Posterior vena cava (tissue), 2 donors: Measurements from ENCODE around the gene THOC5. TPM values are rescaled to one million over a fixed set of nuclear protein-coding genes. Genes with fewer than 3 reads are reported as not detected.
A peak's percentile ranks its signal among the peaks of the same experiment; 100 is the strongest.

Source experiments
- DNase-seq: peaks from one replicate; pipeline ENCODE4 v3.0.0-alpha.2; 2020; ENCODE audit warnings: low spot score
- intact Hi-C, 2 donors: fragments of 100-400 bp; cut with DNase I; formaldehyde crosslinking; loops; one replicate each; pipeline versions ENCODE4 v1.14.1 to v1.14.2; 2022 to 2023
- total RNA-seq, 2 donors: library from RNA; stranded (reverse); fragmentation: NEBNext Ultra II Directional; extraction: Animal tissue kit (Norgen Biotek cat#: 25700); gene quantifications; one replicate each; pipeline ENCODE4 v1.2.1, GENCODE V29; 2021
- donor health status: DM: yes; HTN: yes; CAD: no.
- donor health status: DM: yes; HTN: yes; CAD: no.

THOC5 gene
- total RNA-seq, 2 donors from 2014 or later, result 33.9 to 35.7 TPM

DNA sequence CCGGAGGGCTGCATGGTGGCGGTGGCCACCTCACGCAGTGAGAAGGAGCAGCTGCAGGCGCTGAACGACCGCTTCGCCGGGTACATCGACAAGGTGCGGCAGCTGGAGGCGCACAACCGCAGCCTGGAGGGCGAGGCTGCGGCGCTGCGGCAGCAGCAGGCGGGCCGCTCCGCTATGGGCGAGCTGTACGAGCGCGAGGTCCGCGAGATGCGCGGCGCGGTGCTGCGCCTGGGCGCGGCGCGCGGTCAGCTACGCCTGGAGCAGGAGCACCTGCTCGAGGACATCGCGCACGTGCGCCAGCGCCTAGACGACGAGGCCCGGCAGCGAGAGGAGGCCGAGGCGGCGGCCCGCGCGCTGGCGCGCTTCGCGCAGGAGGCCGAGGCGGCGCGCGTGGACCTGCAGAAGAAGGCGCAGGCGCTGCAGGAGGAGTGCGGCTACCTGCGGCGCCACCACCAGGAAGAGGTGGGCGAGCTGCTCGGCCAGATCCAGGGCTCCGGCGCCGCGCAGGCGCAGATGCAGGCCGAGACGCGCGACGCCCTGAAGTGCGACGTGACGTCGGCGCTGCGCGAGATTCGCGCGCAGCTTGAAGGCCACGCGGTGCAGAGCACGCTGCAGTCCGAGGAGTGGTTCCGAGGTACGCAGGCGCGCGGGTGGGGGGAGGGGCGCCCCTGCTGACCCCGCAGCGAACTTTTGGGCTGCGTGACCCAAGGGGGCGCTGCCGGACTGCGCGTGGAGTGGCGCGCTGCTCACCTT is 72.9 kb downstream of the THOC5 start:
- DNase-seq, result no peak
- intact Hi-C loops, result no loop called here

DNA sequence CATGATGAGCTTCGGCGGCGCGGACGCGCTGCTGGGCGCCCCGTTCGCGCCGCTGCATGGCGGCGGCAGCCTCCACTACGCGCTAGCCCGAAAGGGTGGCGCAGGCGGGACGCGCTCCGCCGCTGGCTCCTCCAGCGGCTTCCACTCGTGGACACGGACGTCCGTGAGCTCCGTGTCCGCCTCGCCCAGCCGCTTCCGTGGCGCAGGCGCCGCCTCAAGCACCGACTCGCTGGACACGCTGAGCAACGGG is 73.4 kb downstream of the THOC5 start:
- DNase-seq, result no peak
- intact Hi-C loops, result no loop called here

DNA sequence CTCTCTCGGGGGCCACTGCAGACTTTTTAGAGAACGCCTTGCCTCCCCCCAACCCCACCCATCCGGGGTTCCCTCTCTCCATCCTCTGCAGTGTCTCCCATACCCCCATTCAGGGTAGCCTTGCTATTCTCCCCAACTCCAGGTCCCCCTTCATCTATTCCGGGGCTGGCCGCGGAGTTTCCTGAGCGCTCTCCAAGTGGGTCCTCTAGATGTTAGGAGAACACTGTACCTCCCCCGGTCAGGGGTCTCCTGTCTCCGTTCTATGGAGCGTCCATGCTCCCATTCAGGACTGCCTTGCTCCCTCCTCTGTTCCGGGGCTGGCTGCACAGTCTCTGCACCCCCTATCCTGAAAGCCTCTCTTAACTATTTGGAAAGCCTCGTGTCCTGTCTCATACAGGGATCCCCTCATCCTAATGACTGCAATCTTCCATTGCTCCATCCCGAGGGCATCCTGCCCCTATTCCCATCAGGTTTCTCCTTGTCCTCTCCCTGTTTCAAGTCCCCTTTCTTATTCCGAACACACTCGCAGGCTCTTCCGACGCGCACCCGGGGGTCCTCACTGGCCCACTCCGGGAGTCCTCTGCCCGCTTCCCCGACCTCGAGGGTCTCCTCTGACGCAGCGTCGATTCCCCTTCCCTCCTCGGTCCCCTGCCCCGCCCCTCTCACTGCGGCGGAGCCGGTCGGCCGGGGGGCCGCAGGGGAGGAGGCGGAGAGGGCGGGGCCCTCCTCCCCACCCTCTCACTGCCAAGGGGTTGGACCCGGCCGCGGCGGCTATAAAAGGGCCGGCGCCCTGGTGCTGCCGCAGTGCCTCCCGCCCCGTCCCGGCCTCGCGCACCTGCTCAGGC is 73.9 kb downstream of the THOC5 start, which contains the start of gene NEFH:
Gene NEFH, plus strand, starts transcription at position 802 of the 845 bp plus-strand sequence. CDS start 45 bp downstream, outside the sequence.
- no peak for DNase-seq
- intact Hi-C loops, result no loop called here

DNA sequence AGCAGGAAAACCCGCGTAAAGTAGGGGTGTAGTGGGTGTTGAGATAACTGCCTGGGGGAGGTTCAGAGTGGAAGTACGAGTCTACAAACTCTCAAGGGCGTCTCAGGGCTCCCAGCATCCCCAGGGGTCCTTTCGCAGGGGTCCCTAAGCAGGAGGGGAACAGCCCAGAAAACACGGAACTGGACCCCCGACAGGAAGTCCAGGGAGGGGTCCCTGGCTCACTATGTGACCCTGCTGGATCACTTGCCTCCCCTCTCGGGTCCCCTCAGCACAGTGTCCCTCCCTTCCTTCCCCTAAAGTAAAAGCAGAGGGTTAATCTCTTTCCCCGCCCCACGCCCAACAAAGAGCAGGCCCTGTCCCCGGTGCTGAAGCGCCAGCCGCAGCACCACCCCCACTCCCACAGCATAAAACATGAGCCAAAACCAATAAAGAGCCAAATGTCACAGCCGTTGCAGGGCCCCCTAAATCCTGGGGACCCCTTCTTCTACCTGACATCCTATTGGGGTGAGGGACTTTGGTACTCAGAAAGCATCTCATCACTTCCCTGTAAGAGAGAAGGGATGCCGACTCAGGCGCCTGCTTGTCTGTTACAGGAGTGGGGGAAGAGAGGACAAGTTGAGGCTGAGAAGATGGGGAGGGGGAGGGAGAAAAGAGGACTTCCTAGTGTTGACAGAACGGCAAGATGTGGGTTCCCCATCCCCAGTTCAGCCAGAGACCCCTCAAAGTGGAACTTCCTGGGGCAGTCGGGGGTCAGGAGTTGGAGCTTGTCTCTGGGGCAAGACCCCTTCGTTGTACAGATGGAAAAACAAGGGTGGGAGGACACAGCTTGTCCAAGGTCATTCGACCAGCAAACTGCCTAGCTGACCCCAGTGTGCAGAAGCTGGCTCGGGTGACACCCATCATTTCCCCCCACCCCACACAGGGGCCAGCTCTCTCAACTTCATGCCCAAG is 75.0 kb downstream of the THOC5 start:
- no peak for DNase-seq
- intact Hi-C loops, result no loop called here

DNA sequence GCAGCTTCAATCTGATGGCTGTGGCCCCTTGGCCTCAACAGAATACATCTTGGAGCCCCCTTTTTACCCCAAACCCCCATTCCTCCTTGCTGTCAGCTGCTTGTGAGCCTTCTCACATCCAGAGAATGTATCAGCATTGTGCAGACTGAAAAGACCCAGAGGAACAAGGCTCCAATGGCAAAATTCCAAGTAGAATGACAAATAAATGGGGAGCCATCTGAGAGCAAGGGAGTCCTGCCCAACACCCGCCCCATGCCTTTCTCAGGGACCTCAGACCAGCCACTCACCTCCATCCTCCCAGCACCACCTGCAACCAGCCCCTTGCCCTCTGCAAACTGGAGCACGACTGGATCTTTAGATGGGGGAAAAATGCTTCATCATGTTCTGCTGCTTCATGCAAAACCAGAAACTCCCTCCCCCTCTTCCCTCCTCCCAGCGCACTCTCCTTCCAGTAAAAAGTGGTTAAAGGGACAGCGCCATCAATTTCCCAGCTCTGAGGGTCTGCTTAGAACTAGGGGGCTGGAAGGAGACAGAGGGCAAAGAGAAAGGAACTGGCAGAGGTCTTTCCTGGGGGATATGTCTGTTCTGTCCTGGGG is 75.7 kb downstream of the THOC5 start:
- DNase-seq, result no peak
- intact Hi-C loops, result no loop called here

DNA sequence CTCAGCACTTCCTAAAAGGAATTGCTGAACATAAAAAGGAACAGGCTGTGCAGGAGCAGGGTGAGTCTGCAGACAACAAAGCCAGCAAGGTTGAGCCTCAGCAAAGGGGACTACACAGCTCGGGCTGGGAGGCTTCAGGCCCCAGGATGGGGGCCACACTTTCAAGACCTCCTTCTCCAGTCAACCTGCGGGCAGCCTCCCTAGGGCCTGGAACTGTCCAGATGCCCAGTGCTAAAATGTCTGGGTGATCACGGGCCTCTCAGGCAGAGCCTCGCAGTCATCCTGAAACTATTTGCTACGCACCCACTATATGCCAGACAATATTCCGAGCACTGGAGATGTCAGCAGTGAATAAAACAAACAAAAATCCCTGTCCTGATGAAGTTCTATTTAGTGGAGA is 77.4 kb downstream of the THOC5 start:
- intact Hi-C loops, result no loop called here
- DNase-seq, result no peak

DNA sequence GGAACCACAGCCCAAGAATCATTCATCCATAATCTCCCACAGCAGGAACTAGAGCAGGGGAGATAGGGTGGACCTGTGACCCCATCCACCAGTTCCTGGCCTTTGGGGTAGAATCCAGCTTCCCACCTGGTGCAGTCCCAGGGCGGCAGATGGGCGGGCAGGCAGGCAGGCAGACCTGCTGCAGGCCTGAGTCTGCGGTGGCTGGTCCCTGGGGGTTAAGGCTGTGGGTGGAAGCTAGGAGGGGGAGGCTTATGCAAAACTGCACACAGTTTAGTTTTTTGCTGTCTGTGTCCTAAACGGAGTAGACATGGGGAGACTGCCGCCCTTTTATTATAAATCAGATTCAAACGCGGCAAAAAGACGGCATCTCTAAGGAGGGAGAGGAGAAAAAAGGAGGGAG is 78.0 kb downstream of the THOC5 start:
- no peak for DNase-seq
- intact Hi-C loops, result no loop called here

DNA sequence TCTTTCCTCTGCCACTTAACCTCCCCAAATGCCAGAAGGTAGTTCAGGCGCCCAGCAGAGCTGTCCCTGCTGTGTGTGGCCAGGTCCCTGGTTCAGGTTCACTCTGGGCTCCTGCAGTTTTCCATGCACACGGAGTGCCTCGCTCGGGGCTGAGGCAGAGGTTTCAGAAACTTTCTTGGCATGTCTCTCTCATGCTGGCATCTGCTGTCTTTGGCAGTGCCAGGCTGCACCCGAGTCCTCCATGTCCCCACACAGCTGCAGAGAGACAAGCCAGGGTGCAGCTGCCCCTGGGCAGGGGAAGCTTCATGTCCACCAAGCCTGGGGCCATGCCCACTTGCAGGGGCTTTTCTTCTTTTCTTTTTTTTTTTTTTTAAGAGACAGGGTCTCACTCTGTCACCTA is 80.6 kb downstream of the THOC5 start:
- DNase-seq, result no peak
- intact Hi-C loops, result no loop called here

DNA sequence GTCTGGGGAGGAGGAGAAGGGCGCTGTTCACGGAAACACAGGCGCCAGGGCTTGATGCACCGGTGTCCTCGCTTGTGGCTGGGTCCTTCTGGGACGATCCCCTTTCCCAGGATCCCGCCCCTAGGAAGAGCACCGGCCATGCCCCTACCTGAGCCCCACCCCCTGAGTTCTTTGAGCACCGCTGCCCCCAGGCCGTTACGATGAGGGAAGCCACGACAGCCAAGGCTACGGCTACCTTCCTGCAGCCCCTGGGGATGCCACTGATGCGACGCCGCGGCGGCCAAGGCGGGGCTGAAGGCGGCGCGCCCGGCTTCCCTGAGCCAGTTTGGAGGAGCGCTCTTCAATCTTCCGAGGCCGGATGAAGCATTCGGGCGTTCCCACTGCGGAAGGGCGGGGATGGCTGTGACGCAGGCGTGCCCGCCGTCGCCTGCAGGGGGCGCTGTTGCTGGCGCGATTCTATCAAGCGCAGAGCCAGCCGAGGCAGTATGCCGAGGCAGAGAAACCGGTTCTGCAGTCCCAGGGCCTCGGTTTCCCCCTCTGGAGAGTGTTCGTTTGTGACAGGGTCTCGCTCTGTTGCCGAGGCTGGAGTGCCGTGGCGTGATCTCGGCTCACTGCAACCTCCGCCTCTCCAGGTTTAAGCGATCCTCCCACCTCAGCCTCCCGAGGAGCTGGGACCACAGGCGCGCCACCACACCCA is 83.2 kb downstream of the THOC5 start:
- intact Hi-C loops, result no loop called here
- peak; percentile 93 for DNase-seq

DNA sequence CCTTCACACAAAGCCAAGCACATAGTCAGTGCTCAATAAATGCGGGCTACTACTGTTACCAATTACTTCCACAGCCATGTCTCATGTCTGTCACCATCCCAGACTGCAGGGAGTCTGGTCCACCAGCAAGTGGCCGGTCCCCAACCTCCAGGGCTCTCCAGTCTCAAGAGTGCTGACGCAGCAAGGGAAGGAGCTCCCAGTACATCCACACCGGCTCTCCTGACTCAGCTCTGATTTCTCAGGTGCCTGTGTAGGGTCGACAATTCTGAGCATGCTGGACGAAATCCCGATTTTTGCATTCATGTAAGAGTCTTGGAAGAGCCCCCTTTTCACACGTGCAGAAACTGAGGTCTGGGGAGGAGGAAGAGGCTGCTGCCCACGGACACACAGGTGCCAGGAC is 83.8 kb downstream of the THOC5 start:
- intact Hi-C loops, result loop anchor here in 1 of 2 donors (5.0 kb wide), 1 partner anchor 708 kb away; no protein-coding TSS in a partner anchor
- DNase-seq, result no peak

DNA sequence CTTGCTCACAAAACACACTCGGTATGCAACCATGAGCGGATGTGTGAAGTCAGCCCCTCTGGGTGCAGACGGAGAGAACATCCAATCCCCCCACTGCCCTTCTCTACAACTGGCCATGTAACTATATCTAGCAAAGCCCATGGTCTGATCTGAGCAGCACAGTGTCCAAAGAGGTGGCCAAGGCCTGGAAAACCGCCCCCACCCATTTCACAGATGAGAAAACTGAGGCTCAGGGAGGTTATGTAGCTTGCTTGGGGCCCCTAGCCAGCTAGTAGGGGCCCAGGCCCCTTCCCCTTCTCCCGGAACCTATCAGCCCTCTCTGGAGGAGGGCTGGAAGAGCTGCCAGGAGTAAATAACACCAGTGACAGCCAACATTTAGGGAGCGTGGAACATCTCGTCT is 89.0 kb downstream of the THOC5 start:
- intact Hi-C loops, result no loop called here

DNA sequence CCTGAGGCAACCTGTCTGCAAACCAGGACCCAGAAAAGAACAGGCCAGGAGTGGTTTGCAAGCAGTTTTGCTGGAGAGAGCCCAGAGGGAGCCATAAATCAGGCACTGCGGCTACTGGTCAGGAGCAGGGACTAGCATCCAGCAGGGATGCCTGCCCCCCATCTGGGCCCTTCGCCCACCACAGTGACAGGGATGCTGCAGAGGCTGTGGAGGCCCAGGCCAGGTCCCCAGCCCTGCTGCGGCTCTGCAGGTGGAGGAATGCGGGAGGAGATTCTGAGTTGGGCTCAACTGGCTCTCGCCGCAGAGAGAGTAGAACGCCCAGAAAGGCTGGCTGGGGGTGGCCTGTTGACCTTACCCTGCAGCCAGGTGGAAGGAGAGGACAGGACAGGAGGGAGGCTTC is 89.9 kb downstream of the THOC5 start:
- intact Hi-C loops, result no loop called here
- no peak for DNase-seq

More for the DNA sequence above, 89.0 kb downstream of the THOC5 start:
- DNase-seq, result no peak

DNA sequence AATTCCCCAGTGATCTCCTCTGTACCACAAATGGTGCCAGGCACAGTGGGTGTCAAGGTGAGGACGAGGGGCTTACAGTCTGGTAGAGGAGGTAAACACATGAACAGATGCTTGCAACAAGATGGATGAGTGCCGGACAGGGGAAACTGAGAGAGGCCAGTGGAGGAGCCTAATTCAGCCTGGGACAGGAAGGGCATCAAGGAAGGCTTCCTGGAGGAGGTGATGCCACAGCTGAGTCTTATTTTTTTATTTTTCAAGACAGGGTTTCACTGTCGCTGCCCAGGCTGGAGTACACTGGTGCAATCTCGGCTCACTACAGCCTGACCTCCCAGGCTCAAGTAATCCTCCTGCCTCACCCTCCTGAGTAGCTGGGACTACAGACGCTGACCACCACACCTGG is 92.3 kb downstream of the THOC5 start:
- DNase-seq, result no peak
- intact Hi-C loops, result no loop called here

DNA sequence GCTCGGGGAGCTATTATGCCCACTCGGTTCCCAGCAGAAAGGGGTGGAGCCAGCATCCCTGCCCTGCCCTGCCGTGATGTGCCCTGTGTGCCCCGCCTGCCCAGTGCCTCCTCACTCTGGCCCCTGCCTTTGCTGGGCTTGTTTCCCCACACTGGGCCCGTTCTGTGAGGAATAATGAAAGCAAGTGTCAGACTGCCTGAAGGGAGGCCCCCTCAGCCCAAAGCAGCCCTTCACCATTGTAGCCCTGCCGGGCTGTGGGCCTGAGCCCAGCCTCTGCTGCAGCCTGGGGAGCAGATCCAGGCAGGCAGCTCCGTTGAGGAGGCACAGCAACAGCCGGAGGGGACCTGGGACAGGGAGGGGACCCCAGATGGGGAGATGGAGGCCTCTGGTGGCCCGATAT is 93.8 kb downstream of the THOC5 start:
- intact Hi-C loops, result no loop called here
- peak; percentile 68 for DNase-seq

DNA sequence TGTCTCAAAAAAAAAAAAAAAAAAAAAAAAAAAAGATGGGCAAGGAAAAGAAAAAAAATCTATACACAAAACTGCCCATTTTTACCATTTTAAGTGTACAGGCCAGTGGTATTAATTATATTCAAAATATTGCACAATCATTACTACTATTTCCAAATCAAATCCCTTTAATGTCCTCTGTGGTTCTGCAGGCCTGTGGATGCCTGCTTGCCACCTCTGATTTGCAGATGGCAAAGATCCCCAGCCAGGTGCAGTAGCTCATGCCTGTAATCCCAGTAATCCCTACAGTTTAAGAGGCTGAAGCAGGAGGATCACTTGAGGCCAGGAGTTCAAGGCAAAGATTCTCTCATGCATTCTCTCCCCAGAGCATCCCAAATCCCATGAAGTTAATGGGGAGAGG is 95.0 kb downstream of the THOC5 start:
- intact Hi-C loops, result no loop called here
- DNase-seq, result no peak

DNA sequence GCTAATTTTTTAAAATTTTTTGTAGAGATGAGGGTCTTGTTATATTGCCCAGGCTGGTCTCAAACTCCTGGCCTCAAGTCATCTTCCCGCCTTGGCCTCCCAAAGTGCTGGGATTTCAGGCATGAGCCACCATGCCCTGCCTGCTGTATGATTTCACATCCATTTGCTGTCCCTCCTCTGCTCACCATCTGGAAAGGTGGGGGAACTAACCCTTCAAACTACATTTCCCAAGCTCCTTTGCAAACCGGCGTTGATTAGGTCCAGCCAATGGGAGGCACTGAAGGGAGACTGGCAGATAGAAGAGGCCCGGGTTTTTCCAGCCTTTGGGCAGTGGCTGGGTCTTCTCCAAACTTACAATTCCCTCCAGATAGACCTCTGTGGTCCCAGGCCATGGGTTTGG is 95.8 kb downstream of the THOC5 start:
- intact Hi-C loops, result no loop called here
- peak; percentile 34 for DNase-seq

DNA sequence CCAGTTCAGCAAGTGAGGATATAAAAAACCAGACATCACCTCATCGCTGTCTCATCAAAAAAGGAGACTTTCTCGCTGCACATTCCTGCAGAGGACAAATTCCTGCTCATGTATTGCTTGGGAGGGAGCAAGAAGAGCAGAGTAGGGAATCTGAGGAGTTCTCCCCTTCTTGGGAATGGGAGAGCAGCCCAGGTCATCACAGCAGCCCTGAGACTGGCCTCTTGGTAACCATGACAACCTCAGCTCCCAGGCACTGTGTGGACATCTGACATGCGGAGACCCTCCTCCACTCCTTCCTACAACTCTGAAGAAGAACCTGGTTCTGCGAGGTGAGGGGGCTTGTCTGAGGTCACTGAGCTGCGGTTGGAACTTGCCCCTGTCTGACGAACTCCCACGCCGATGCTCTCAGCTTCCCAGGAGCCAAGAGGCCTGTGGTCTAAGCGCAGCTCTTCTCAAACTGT is 97.3 kb downstream of the THOC5 start:
- peak; percentile 50 for DNase-seq

More for the DNA sequence above, 97.3 kb downstream of the THOC5 start:
- intact Hi-C loops, result no loop called here
